HG03064 (cell line): ENCODE measurements around the gene STK40.

Experiments
- ATAC-seq: cut with Tn5 transposase; IDR thresholded peaks from one replicate; pipeline ENCODE4 v1.9.1; 2021; ENCODE audit warnings: low read depth; ENCODE audit not compliant: unreplicated experiment

STK40 gene

DNA sequence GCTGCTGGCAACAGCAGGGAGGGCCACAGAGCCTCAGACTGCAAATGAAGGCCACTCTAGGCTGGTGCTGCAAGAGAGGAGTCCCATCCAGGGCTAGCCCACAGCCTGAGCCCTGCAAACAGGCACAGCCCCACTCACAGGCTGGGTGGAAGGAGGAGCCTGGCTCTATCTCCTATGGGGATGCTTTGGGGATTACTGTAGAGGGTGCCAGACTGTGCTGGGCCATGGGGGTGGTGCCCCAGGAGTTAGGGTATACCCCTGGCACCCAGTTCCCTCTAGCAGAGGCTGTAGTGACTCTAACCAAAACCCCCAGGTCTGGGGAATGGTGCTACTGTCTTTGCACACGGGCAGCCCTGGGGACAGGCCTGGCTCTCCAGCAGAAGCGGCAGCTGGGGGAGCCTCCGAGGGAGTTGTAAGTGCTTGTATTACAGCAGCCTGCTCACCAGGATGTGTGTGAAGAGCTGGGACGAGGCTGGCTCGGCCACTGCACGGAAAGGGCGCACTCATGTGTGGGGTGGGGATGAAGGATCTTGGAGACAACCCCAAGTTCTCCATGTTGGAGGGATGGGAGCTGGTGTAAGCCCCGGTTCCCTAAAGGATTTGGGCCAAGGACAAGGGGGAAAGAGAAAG, 38.9 kb downstream of the STK40 start:
- no peak for ATAC-seq

DNA sequence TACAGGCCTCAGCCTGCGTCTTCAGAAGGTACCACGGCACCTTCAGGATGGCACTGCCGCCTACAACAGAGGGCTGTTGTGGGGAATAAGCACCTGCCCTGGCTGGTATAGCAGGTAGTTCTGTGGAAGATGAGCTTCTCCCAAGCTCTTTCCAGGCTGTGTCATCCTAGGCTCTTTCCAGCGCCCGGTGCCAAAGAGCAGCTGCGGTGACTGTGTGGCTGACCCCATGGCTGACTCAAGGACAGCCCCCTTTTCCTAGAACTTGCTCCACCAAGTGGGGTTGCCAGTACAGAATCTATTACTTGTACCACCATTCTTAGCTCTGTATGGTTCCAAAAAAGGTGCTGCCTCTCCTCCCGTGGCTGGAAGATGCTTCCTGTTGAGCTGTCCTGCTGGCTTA, 40.4 kb downstream of the STK40 start:
- no peak for ATAC-seq

DNA sequence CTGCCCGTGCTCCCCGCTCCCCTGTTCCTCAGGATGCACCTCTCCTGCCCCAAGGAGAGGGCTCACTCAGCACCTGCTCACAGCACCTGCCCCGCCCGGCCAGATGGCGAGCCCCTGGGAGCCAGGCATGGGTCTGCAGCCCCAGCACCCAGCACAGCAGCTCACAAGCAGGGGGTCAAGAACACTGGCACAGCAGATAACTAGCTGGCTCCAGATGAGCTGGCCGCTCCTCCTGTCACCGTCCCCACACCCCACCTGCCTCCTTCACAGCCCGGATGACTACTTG, 41.4 kb downstream of the STK40 start:
- no peak for ATAC-seq

DNA sequence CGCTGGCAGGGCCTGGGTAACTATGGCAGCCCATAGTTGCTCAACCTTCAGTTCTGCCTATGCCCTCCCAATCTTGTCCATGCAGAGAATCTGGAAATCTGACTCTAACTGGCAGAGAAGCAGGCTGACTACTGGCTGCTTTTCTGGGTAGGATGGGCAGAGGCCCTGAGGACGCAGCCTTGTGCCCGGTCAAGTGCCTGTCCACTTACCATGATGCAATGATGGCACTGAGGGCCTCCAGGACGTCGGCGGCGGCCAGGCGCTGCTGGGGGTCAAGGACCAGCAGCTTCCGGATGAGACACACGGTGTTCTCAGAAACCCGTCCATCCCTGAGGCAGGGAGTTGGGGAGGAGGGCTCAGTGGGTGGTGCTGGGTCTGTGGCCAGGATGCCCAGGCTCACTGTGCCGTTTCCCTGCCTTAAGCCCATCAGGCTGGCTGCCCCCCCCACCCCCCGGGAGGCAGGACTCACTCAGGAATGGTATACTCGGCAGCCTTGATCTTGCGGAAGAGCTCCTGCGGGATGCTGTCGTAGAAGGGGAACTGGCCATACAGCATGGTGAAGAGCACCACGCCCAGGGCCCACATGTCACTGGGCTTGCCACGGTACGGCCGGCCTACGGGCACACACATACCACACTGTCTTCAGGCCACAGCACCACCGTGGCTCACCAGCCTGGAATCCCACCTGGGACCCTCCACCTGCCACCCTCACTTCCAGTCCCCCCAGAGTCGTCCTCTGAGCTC, 41.9 kb downstream of the STK40 start:
- no peak for ATAC-seq

DNA sequence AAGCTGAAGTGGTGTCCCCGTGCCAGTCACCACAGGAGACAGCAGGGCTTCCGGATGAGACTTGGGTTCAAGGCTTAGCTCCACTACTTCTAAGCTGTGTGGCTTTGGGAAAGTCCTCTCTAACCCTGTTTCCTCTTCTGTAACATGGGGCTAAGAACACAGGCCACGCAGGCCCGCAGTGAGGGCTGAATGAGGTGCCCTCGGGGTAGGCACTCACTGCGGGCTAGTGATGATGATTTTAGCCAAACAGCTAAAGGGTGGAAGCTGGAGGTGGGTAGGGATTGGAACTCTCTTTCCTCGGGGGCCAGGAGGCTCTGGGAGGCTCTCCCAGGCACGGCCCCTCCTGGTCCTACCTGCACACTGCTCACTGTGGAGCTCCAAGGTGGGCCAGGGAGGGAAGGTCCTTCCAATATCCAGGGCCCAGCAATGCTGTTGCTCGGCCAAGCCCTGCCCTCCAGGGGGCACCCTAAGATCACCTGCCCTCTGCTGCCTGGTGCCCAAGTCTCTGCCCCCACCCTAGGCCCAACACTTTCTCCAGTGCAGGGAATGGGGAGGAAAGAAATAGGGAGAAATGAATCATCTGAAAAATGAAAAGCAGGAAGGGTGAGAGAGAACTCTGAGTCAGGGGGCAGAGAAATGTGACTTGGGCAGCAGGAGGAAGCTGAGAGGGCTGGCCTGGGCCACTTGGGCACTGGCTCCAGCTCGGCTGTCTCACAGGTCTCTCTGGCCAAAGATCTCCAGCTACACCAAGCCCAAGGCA, 43.1 kb downstream of the STK40 start:
- no peak for ATAC-seq

DNA sequence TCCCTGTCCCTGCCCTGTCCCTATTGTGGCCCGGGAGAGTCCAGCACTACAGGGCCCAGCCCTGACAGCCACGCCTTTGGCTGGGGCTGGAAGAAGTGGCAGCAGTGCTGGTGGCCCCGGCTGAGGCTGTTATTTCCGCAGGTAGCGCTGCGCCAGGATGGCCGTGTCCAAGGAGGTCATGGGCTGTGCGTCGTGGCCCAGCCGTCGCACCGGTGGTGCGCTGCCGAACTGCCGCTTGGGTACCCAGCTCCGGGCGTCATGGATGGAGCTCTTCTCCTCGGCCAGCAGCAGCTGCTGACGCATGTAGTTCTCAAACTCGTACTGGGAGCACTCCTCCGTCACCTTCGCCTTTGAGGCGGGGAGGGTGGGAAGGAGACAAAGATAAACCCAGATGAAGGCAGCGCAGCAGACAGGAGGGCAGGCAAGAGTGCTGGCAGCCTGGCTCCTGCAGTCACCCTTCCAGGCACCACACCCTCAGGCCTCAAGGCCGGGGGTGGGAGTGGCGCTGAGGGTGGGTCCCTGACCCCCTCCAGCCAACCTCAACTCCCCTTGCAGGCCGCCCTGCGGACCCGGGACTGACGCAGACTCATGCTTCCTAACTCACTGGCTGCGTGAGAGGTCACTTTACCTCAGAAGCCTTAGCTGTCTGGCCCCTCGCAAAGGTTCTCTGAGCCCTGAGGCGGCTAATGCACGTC, 44.0 kb downstream of the STK40 start:
- no peak for ATAC-seq

DNA sequence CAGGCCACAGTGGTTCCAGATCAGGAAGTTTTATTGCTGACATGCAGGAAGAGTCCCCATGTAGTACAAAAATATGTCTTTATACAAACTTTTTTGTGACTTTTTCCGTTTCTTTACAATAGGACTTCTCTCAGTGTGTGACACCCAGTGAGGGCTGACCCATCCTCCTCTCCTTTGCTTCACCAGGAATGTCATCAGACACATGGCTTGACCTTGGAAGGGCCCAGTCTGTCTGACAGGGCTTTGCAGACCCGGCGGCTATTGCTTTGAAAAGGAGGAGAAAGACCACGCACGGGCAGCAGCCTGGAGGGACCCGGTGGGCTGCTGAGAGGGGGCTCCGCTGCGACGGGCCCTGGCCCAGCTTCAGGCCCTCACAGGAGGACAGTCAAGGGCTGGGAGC, 46.1 kb downstream of the STK40 start:
- no peak for ATAC-seq

DNA sequence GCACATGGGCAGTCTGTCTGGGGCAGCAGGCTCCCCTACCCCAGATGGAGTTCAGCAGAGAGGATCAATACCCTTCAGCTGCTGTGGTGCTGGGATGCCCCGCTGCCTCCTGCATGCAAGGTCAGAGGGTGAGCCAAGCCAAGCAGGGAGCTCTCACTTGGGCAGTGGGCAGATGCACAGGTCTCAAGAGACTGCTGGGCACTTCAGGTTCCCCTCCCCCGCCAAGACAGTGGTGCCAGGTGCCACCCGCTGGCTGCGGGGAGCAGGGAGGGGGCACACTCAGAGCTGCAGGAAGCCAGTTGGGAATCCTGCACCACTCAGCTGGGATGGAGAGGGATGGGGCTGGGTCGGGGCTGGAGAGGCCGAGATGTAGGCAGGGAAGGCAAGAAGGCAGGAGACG, 46.5 kb downstream of the STK40 start:
- no peak for ATAC-seq

DNA sequence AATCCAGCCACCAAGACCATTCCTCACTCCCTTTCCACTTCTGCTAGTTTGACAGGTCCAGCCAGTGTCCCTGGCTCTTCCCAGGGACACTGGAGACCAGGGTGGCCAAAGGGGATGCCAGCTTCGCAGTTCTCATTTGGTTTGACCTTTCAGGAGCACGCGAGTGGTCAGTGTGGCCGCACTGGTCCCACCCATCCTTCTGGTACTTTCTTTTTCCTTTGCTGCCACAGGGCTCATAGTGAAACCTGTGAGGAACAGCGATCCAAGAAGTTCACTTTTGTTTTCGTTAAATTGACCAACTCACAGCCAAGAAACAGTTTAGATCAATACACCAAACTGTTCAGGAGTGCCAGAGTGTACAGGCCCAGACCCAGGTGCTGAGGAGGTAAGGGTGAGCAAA, 47.9 kb downstream of the STK40 start:
- no peak for ATAC-seq

DNA sequence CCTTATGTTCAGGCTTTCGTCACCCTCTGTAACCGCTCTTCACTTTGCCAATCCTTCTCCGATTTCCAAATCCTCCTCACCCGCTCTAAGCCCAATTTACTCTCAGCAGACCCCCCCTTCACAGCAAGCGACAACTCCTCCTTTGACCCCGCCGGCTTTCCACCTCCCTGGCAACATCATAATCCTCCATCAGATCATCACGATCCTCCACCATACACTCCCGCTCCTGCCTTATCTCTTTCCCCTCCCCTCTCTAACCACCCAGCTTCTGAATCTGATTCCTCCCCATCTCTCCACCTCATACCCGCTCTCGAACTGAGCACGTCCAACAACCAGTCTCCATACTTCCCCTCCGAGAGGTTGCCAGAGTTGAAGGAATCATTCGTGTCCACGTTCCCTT, 54.8 kb downstream of the STK40 start:
- no peak for ATAC-seq

DNA sequence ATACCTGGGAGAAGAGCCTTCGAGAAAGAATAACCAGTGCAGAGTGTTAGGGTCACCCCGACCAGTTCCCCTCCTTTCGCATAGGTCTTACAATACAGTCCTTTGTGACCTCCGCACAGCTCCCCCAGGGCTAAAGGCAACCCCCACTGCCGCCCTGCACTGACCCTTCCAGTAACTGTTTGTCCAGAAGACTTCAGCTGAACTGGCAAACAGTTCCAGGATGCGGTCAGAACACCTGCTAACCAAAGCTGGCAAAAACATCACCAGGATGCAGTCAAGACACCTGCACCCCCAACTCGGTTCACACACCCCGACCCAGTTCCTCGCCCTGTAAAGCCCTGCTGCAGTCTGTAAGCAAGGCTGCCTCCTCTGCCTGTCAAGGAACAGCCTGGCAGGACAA, 55.9 kb downstream of the STK40 start:
- no peak for ATAC-seq

DNA sequence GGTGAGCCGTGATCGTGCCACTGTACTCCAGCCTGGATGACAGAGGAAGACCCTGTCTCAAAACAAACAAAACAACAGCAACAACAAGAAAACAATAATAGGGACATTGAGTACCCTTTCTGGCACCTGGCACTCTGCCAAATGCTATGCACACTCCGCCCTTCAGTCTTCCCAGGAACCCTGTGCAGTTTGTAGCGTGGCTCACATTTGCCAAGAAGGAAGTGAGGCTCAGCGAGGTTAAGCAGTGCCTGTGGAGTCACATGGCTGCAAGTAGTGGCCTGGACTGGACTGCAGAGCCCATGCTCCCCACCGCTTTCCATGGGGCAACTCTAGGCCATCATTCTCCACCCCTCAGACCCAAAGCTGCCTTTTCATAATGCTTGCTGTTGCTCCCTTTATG, 57.0 kb downstream of the STK40 start:
- no peak for ATAC-seq

DNA sequence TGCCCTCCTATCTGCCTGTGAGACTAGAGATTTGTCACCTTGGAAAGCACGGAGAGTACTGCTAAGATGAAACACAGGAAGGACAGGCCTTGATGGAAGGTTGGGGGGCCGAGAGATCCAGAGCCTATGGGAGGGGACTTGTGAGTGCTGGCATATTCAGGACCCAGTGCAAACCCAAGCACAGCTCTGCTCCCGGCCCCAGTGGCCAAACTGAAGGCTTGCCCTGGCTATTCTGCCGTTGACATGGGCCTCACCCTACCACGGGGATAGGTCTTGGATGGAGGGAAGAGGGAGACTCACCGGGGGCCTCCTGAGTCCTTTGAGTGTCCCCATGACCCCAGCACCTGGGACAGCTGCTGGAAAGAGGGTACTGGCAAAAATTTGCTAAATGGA, 57.6 kb downstream of the STK40 start:
- ATAC-seq: no peak

DNA sequence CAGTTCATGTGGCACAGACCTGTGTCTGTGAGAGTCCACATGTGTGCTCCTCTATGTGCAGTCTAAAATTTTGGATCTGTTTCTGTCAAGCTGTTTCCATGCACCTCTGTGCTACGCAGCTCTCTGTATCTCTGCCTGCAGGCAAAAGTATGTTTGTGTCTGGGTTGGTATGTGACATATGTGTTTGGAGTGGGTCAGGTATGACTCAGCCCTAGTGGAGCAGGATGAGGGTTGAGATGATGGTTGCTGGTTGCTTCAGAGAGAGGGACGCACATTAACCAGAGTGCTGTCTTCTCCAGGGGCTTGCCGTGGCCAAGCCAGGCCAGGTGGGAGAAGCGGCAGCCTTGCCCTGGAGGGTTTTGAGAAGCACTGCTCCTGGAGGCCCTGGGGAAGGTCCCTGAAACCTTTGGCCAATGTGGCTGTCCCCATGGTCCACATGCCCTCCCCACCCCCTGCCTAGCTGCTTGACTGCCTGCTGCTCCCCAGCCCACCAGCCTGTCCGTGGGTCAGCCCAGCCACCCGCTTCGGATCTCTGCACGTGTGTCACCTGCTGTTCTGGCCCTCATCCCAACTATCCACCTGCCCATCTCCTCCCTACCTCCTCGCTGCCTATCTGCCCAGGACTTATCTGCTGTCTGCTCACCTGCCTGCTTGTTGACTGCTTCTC, 58.2 kb downstream of the STK40 start:
- no peak for ATAC-seq

DNA sequence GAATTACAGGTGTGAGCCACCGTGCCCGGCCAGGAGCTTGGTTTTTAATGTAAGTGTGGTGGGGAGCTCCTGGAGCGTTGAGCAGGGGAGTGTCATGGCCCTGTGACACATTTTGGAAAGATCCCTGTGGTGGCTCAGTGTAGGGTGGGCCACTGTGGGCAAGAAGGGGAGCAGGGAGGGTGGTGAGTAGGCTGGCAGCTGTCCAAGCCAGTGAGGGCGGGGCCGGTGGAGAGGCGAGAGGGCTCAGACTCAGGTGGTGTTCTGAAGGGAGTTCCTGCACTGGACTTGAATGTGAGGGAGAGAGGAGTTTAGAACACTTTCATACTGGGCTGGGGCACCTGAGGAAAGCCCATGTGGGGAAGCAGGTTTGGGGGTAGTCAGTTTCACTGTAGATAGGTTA, 59.2 kb downstream of the STK40 start:
- no peak for ATAC-seq

DNA sequence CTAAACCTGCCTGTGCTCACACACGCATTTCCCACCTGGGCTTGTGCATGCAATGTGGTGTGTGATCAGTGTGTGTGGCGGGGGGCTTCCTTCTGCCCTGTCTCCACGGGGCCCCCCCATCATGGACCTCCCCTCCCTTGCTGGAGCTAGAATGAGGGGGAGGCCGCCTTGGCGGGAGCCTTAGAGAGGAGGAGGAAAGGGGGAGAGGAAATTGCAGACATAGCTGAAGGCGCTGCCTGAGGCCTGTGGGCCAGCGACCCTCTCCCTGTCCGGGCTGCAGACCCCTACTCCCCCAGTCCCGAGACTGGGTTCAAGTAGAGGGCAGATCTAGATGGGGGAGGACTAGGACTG, 61.4 kb downstream of the STK40 start:
- no peak for ATAC-seq

DNA sequence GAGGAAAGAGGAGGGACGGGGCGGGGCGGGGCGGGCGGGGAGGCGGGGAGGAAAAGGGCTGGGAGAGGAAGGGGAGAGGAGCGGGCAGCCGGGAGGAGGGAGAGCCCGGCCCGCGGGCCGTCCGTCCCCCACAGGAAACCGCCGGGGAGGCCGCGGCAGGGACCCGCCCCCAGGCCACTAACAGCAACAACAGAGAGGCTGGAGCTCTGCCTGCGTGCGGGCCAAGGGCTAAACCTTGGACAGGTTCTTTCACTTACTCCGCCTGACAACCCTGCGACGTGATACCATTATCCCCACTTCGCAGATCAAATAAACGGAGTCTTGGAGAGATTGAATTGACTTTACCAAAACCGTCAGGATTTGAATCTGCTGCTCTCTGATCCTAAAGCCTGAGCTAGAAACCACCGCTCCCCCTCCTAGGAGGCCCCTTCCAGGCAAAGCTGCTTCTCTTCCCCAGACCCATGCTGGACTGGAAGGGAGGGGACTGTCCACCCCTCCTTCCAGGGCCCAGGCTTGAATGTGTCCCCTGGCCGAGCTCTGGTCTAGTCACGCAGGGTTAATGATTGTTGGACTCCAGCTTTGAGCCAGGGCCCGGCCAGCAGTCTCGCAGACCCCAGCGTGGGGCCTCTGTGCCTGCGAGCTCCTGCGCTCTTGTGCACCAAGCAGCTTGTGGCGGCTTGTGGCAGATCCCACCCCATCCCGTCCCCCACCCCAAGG, 61.9 kb downstream of the STK40 start, which contains the start of gene EVA1B:
TSS of gene EVA1B (minus strand) at position 10 of the 717 bp plus-strand sequence. CDS start 608 bp downstream, outside the sequence.
- no peak for ATAC-seq

DNA sequence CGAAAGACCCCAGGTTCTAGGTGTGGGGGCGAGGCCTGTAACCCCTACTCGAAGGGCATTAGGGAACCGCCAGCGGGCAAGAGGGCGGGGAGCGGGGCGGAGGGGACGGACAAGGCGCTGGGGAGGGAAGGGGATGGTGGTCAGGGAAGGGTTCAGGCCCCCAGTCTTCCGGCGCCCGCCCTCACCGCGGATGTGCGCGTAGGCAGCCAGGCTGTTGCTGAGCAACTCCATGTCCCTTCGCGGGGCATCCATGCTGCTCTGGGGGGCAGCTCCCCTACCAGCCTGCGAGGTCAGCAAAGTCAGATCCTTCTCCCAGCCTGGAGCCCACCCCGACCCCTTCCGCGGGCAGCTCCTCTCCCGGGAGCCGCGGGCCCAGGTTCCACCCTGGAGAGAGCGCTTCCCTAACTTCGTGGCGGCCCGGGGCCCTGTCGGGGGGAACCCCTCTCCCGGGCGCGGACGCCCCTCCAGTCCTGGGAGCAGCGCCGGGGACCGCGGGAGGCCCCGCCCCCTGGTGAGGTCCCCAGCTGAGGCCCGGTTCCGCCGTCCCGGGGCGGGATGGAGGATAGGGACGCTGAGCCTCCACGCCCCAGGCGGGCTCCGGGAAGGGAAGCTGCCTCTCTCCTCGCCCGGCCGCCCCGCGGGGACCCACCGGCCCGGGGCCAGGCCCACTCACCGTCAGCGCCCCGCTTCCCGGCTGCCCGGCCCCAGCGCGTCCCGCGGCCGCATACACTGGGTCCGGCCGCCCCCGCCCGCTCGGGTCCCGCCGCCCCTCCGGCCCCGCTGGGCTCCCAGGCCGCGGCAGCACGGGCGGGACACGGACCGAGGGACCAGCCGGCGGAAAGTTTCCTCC, 62.7 kb downstream of the STK40 start:
- no peak for ATAC-seq

DNA sequence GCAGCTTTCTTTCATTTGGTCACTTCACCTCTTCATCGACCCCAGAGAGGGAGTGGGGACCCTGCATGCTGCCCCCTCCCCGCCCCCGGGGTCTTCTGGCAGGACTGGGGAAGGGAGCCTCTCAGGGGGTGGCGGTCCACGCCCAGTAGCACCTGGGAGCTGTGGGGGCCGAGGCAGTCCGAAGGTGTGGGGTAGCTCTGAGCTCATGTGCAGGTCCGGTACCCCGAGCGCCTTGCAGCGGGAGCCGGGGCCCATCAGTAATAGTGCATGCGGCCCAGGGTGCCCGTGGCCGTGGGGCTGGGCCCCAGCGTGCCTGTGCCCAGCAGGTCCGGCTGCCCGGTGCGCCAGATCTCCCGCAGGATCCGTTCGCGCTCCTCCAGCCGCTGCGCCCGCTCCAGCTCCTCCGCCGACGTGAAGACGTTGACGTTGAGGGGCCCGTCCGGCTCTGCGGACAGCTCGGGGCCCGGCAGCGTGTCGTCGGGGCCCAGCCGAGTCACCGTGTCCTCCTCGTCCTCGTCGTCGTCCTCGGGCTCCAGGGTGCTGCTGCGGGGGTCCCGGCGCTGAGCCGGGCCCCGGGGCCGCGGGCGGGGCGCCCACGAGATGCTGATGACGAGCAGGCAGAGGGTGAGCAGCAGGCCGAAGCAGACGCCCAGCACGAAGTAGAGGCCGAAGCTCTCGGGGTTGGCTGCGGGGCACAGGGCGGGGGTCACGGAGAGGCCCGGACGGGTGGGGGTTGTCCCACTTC, 63.5 kb downstream of the STK40 start:
- ATAC-seq: no peak
